Measurements from ENCODE around the gene ANKRD34B.

ANKRD34B gene

DNA sequence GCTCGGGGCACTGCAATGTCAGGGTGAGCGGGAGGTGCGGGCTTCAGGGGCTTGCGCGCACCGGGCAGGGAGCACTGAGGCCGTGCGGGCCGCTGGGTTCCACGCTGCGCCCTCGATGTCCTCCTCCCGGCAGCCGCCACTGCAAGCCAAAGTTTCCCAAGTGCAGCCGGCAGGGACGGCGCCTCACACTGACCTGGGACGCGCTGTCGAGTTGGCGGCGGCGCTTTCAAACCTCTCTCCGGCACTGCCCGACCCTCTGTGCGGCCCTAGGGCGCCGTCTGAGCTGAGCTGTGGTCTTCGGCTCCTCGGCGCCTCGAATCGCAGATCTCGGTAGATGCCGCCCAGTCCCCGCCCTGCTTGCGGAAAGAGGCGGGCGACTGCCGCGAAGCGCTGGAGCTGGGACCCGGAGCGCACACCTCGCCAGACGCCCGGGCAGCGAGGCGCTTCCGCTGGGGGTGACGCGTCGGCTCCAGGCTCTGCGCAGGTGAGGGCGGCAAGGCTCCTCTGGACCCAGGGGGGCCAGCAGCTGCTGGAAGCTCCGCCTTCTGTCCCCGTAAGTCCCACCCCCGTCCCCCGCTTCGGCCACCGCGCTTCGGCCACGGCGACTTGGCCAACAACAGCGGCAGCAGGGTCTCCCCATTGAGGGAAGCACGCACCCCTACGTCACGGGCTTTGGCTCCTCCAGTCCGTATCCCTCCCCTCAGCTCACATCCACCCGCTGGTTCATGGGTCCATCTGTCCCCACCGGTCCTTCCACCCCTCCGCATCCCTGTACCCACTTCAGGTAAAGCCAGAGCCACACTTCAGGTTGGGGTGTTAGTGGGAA lies at the start of gene ANKRD34B:
Gene ANKRD34B (minus strand): TSS at position 320 of the 826 bp plus-strand sequence. CDS start 10,261 bp downstream, outside the sequence.
- H3K36me3 ChIP-seq (ENCODE audit: insufficient read depth, low read length) = no peaks in the 10 kb centered on the region
- no peak within 1 kb of the TSS for H3K9ac ChIP-seq (ENCODE audit: low read depth, low read length)
- ATAC-seq (ENCODE audit: insufficient read depth, low read depth) (no peak), DNase-seq (no peak)
- H3K4me2 ChIP-seq (ENCODE audit: insufficient read depth, low read length) = no peak within 1 kb of the TSS
- no peaks in the 10 kb centered on the region for H4K20me1 ChIP-seq (ENCODE audit: insufficient read depth, low read length)
- H3K4me1 ChIP-seq (ENCODE audit: insufficient read depth, low read length) = no peaks in the 10 kb centered on the region
- H3K79me2 ChIP-seq (ENCODE audit: insufficient read depth, low read length) = no peaks in the 10 kb centered on the region
- H3K9me3 ChIP-seq (ENCODE audit: insufficient read depth, low read length, severe bottlenecking) = no peaks in the 10 kb centered on the region
- no peak within 1 kb of the TSS for H3K4me3 ChIP-seq (ENCODE audit: low read depth in 1 of 2, low read length in 2 of 2)
- no peak within 1 kb of the TSS for H3K27ac ChIP-seq (ENCODE audit: low read length)
- no peak within 1 kb of the TSS for H2AFZ ChIP-seq (ENCODE audit: low read depth, low read length)
- no peaks in the 10 kb centered on the region for H3K27me3 ChIP-seq (ENCODE audit: insufficient read depth, low read length, poor library complexity)
- TF ChIP-seq CTCF (IDR thresholded peaks at IDR 0.05; ENCODE audit: borderline replicate concordance, extremely low read depth, low read length, poor library complexity, severe bottlenecking) (no peak), EZH2 (IDR thresholded peaks at IDR 0.05; ENCODE audit: borderline replicate concordance, low read depth, low read length, severe bottlenecking) (no peak)

- no peaks in the 10 kb centered on the region for H3K27me3 ChIP-seq (ENCODE audit: insufficient read depth, low read length, poor library complexity)
- H3K4me1 ChIP-seq (ENCODE audit: insufficient read depth, low read length) = no peaks in the 10 kb centered on the region
- H3K79me2 ChIP-seq (ENCODE audit: insufficient read depth, low read length) = no peaks in the 10 kb centered on the region
- DNase-seq = no peak
- no peak for ATAC-seq (ENCODE audit: insufficient read depth, low read depth)
- H3K4me3 ChIP-seq (ENCODE audit: low read depth in 1 of 2, low read length in 2 of 2) = no peak overlapping the region
- no peaks in the 10 kb centered on the region for H3K9me3 ChIP-seq (ENCODE audit: insufficient read depth, low read length, severe bottlenecking)
- H3K27ac ChIP-seq (ENCODE audit: low read length) = no peak overlapping the region
- TF ChIP-seq CTCF (IDR thresholded peaks at IDR 0.05; ENCODE audit: borderline replicate concordance, extremely low read depth, low read length, poor library complexity, severe bottlenecking) = no peak
- no peak for TF ChIP-seq EZH2 (IDR thresholded peaks at IDR 0.05; ENCODE audit: borderline replicate concordance, low read depth, low read length, severe bottlenecking)
- peaks cover 17% of the 10 kb centered on the region; the same call in 1 of the 2 replicates for H3K36me3 ChIP-seq (ENCODE audit: insufficient read depth, low read length)
- no peak overlapping the region for H3K4me2 ChIP-seq (ENCODE audit: insufficient read depth, low read length)
- H2AFZ ChIP-seq (ENCODE audit: low read depth, low read length) = no peak overlapping the region
- H4K20me1 ChIP-seq (ENCODE audit: insufficient read depth, low read length) = no peaks in the 10 kb centered on the region
- H3K9ac ChIP-seq (ENCODE audit: low read depth, low read length) = no peak overlapping the region
These were observed 49.0 kb upstream of the ANKRD34B start for GRCh38 chr5:80619086-80619485.

GRCh38 chr5:80618438-80618837 lies 48.4 kb upstream of the ANKRD34B start:
- Histone ChIP-seq H3K9me3 (ENCODE audit: insufficient read depth, low read length, severe bottlenecking) (no peaks in the 10 kb centered on the region), H3K9ac (ENCODE audit: low read depth, low read length) (no peak overlapping the region), H3K79me2 (ENCODE audit: insufficient read depth, low read length) (no peaks in the 10 kb centered on the region), H3K27me3 (ENCODE audit: insufficient read depth, low read length, poor library complexity) (no peaks in the 10 kb centered on the region), H4K20me1 (ENCODE audit: insufficient read depth, low read length) (no peaks in the 10 kb centered on the region), H3K36me3 (ENCODE audit: insufficient read depth, low read length) (peaks cover 17% of the 10 kb centered on the region; the same call in 1 of the 2 replicates), H3K4me2 (ENCODE audit: insufficient read depth, low read length) (no peak overlapping the region), H3K4me1 (ENCODE audit: insufficient read depth, low read length) (no peaks in the 10 kb centered on the region), H2AFZ (ENCODE audit: low read depth, low read length) (no peak overlapping the region), H3K4me3 (ENCODE audit: low read depth in 1 of 2, low read length in 2 of 2) (no peak overlapping the region), H3K27ac (ENCODE audit: low read length) (no peak overlapping the region)
- TF ChIP-seq EZH2 (IDR thresholded peaks at IDR 0.05; ENCODE audit: borderline replicate concordance, low read depth, low read length, severe bottlenecking) (no peak), CTCF (IDR thresholded peaks at IDR 0.05; ENCODE audit: borderline replicate concordance, extremely low read depth, low read length, poor library complexity, severe bottlenecking) (no peak)
- DNase-seq (no peak), ATAC-seq (ENCODE audit: insufficient read depth, low read depth) (no peak)

Data from DND-41 (cell line).